Mucosa of descending colon (tissue), 3 donors: ENCODE results near the gene CHAT. TPM values are rescaled to one million over a fixed set of nuclear protein-coding genes. Genes with fewer than 3 reads are reported as not detected.

Source experiments
- ATAC-seq: fragments of 200-7000 bp; cut with Tn5 transposase; one replicate; pipeline ENCODE4 v1.9.1; 2020; ENCODE audit warnings: mild to moderate bottlenecking, moderate library complexity
- DNase-seq, 3 donors: peaks; one replicate each; pipeline ENCODE4 v3.0.0-alpha.2; 2020
- H3K36me3 ChIP-seq: fragments of 200-600 bp; one replicate; pipeline ENCODE4 v1.8.0; 2021; ENCODE audit warnings: low read depth, mild to moderate bottlenecking
- H3K4me1 ChIP-seq: fragments of 200-600 bp; one replicate; pipeline ENCODE4 v1.8.0; 2021; ENCODE audit warnings: low read depth, mild to moderate bottlenecking
- H3K4me3 ChIP-seq: fragments of 200-600 bp; one replicate; pipeline ENCODE4 v1.8.0; 2021; ENCODE audit warnings: mild to moderate bottlenecking
- H3K9me3 ChIP-seq: fragments of 200-600 bp; one replicate; pipeline ENCODE4 v1.8.0; 2021; ENCODE audit warnings: mild to moderate bottlenecking
- CTCF ChIP-seq: fragments of 200-600 bp; IDR thresholded peaks from one replicate; pipeline ENCODE4 v1.8.0; 2022; ENCODE audit warnings: antibody characterized with exemption, mild to moderate bottlenecking
- intact Hi-C, 2 donors: fragments of 100-400 bp; cut with DNase I in 1 of 2; cut with micrococcal nuclease in 1 of 2; formaldehyde crosslinking; loops; one replicate each; pipeline versions ENCODE4 v1.11.0 to v1.11.1; 2022; cut with DNase I, micrococcal nuclease
- total RNA-seq, 3 donors: library from RNA; stranded (reverse); fragmentation: NEBNext Ultra II Directional in 2 of 3; extraction: Animal tissue kit (Norgen Biotek cat#: 25700) in 2 of 3; gene quantifications; one replicate each; pipeline versions ENCODE4 v1.2.1 to v1.2.4, GENCODE V29; 2021 to 2023
- donor health status: DM: no; HTN: no; CAD: no; lungs with moderate emphysema.
- donor health status: DM: no; HTN: no; CAD: no.
- donor health status: DM: no; HTN: yes; CAD: no.

The CHAT gene
- total RNA-seq, 3 donors from 2014 or later, result 0.61 to 1.6 (median 0.84) TPM

- Histone ChIP-seq H3K4me3 (no peak overlapping the region), H3K36me3 (no peaks in the 10 kb centered on the region), H3K9me3 (no peaks in the 10 kb centered on the region), H3K4me1 (no peaks in the 10 kb centered on the region)
- ATAC-seq (no peak), DNase-seq (no peak)
- intact Hi-C loops, result no loop called here
- TF ChIP-seq CTCF, result no peak
Observed at GRCh38 chr10:49617121-49618020, 3.5 kb downstream of the CHAT start.

GRCh38 chr10:49618821-49619220, 5.0 kb downstream of the CHAT start:
- DNase-seq, result no peak
- H3K36me3 ChIP-seq, result no peaks in the 10 kb centered on the region
- H3K4me1 ChIP-seq, result no peaks in the 10 kb centered on the region
- no peaks in the 10 kb centered on the region for H3K9me3 ChIP-seq
- no peak for TF ChIP-seq CTCF
- intact Hi-C loops, result no loop called here
- no peak for ATAC-seq
- no peak overlapping the region for H3K4me3 ChIP-seq

- DNase-seq (no peak), ATAC-seq (no peak)
- intact Hi-C loops, result no loop called here
- TF ChIP-seq CTCF, result no peak
- Histone ChIP-seq H3K36me3 (no peaks in the 10 kb centered on the region), H3K9me3 (no peaks in the 10 kb centered on the region), H3K4me3 (no peak overlapping the region), H3K4me1 (no peaks in the 10 kb centered on the region)
Observed at GRCh38 chr10:49619613-49620012, 5.8 kb downstream of the CHAT start.

- no peaks in the 10 kb centered on the region for H3K36me3 ChIP-seq
- ATAC-seq (no peak), DNase-seq (no peak)
- no peak for TF ChIP-seq CTCF
- no peaks in the 10 kb centered on the region for H3K4me1 ChIP-seq
- no peaks in the 10 kb centered on the region for H3K9me3 ChIP-seq
- intact Hi-C loops, result no loop called here
- no peak overlapping the region for H3K4me3 ChIP-seq
Observed at GRCh38 chr10:49620286-49620810, 6.5 kb downstream of the CHAT start.

GRCh38 chr10:49620841-49621378, 7.1 kb downstream of the CHAT start:
- ATAC-seq, result no peak
- no peaks in the 10 kb centered on the region for H3K9me3 ChIP-seq
- DNase-seq, result no peak
- H3K4me1 ChIP-seq, result no peaks in the 10 kb centered on the region
- TF ChIP-seq CTCF, result no peak
- no peaks in the 10 kb centered on the region for H3K36me3 ChIP-seq
- no peak overlapping the region for H3K4me3 ChIP-seq
- intact Hi-C loops, result no loop called here
